GM13977 (cell line): Measurements from ENCODE around the gene FGF9.

Source experiments
- DNase-seq: peaks from one replicate; pipeline ENCODE4 v3.0.0; 2012; ENCODE audit warnings: low spot score
- in situ Hi-C: fragments of 300-500 bp; cut with MboI; formaldehyde crosslinking; loops from one replicate; pipeline ENCODE4 v1.12.0; 2022; ENCODE audit warnings: low sequenced_read_pairs, low pct_unique_long_range_greater_than_20kb, mixed read lengths, inconsistent platforms; ENCODE audit not compliant: unreplicated experiment
- TF ChIP-seq, protein P1 (sequence below): IDR thresholded peaks from 2 replicates; pipeline ENCODE4 v1.5.1; 2012; ENCODE audit warnings: mild to moderate bottlenecking, control low read depth; ENCODE audit not compliant: insufficient read depth; ENCODE audit errors: extremely low read depth, missing control alignments

Gene FGF9

DNA sequence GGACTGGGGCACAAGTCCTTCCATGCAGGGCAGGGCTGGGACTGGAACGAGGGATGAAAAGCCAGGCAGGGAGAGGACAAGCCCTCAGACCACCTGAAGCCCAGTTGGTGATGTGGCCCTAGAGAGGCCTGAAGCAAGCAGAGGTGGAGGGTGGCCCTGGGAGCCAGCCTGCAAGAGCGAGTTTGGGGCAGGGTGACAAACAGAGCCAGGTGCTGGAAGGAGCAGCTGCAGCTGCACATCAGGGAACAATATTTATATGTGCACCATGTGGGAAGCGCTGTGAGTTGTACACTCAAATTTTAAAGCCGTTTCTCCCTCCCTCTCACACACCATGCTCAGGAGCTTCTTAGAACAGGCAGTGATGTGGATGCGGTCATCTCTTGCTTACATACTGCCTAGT, 67.8 kb downstream of the FGF9 start:
- TF ChIP-seq, protein P1, sequence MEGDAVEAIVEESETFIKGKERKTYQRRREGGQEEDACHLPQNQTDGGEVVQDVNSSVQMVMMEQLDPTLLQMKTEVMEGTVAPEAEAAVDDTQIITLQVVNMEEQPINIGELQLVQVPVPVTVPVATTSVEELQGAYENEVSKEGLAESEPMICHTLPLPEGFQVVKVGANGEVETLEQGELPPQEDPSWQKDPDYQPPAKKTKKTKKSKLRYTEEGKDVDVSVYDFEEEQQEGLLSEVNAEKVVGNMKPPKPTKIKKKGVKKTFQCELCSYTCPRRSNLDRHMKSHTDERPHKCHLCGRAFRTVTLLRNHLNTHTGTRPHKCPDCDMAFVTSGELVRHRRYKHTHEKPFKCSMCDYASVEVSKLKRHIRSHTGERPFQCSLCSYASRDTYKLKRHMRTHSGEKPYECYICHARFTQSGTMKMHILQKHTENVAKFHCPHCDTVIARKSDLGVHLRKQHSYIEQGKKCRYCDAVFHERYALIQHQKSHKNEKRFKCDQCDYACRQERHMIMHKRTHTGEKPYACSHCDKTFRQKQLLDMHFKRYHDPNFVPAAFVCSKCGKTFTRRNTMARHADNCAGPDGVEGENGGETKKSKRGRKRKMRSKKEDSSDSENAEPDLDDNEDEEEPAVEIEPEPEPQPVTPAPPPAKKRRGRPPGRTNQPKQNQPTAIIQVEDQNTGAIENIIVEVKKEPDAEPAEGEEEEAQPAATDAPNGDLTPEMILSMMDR, result no peak
- in situ Hi-C loops, result no loop called here
- DNase-seq, result no peak

DNA sequence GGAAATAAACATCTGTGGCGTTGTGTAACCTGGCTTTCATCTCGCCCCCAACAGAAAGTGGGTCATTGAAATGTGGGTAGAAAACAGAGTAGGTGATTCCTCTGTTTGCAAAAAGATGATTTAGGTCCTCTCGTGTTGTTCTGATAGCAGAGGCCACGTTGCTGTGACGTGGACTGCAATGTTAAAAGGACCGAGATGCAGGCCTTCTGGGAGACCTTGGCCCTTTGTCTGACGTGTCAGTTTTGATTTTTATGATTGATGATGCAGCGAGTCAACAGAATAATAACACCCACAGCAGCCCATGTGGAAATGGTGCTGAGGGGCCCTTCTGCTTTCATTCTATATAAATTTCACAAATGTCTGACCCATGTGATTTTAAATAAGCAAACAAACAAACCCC, 68.9 kb downstream of the FGF9 start:
- TF ChIP-seq, protein P1, result no peak
- in situ Hi-C loops, result no loop called here
- DNase-seq, result no peak

DNA sequence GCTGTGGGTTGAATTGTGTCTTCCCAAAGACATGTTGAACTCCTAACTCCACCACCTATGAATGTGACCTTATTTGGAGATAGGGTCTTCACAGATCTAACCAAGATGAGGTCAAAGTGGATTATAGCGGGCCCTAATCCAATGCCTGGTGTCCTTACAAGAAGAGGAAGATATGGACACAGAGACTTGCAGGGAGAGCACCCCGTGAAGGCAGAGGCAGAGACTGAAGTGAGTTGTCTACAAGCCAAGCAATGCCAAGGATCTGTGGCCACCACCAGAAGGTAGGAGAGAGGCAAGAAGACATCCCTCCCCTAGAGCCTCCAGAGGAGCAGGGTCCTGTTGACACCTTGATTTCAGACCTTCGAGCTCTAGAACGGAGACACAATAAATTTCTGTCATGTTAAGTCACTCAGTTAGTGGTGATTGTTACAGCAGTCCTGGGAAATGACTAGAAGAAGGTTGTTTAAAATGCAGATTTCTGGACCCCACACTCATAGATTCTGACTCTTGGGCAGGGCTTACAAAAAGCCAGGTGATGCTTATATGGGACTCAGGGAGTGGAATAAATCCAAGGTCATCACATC, 70.6 kb downstream of the FGF9 start:
- in situ Hi-C loops, result no loop called here
- DNase-seq, result no peak
- TF ChIP-seq, protein P1, result no peak

DNA sequence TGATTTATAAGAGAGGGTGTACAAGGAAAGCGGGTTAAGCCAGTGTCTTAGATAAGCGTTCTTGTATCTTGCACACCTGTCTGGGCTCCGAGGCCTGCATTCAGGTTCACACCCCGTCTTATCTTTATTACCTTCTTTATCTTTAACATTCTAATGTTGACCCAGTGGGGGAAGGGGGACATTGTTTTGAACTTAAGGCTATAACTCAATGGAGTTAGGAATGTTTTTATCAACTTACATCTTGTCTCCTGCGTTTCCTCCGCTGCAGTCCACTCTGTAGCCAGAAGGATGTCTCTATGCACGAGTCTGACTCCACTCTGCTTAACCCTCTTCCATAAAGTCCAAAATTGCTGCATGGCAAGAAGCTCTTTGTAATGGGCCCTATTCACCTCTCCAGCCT, 71.2 kb downstream of the FGF9 start:
- DNase-seq, result no peak
- TF ChIP-seq, protein P1, result no peak
- in situ Hi-C loops, result no loop called here

DNA sequence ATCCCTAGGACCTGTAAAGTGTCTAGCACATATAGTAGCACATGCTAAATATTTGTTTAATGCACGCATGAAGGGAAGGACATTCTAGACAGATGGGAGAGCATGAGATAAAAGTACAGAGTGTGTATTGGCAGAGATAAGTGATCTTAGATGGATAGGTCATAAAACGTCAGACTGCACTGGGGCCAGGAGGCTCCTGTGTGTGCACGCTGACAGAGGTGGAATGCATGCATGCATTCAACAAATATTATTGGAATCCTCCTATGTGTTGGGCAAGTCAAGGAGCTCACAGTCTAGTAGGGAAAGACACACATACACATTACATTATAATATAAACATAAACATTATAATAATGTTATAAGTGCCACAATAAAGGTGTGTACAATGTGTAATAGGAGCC, 73.3 kb downstream of the FGF9 start:
- TF ChIP-seq, protein P1, result no peak
- no peak for DNase-seq
- in situ Hi-C loops, result no loop called here

DNA sequence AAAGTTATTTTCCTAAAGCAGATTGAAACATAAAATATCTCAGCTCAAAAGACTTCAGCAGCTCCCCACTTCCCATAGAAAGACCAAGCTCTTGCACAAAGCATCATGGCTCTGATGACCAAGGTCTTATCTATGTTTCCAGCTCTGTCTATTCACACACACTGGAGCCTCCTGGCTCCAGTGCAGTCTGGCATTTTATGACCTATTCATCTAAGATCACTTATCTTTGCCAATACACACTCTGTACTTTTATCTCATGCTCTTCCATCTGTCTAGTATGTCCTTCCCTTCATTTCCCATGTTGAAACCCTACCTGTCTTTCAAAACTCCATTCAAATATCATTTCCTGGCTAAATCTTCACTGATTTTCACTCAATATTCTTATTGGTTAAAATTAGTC, 74.4 kb downstream of the FGF9 start:
- TF ChIP-seq, protein P1, result no peak
- in situ Hi-C loops, result no loop called here
- no peak for DNase-seq

DNA sequence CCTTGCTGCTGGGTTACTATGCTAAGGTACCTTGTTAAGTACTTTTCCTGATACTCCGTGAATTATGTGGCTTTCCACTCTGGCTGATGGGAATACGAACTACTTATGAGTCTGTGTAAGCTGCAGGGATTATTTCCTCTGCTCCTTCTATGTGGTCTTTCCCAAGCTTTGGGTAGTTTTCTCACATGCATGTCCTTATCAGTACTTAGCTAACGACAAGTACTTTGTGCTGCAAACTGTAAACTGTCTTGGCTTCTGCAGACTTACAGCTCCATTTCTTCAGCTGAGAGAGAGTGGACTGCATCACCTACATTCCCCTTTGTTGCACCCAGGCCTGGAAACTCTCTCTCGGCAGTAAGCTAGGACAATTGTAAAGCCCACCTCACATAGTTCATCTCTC, 76.6 kb downstream of the FGF9 start:
- DNase-seq, result no peak
- TF ChIP-seq, protein P1, result no peak
- in situ Hi-C loops, result no loop called here
